NCI-H1417 treated with DMSO at 0.1 percent for 48 hours (cell line): ENCODE measurements around the gene ALDH3B1.
"Not testable (repeated sequence)": the region's sequence is repeated elsewhere in the genome, so short reads cannot be mapped to it uniquely, and the experiment has no call there.

ENCODE experiments used
- DNase-seq: peaks from one replicate; lab custom pipeline; 2025; lab: John Stamatoyannopoulos, UW

Gene ALDH3B1, protein sequence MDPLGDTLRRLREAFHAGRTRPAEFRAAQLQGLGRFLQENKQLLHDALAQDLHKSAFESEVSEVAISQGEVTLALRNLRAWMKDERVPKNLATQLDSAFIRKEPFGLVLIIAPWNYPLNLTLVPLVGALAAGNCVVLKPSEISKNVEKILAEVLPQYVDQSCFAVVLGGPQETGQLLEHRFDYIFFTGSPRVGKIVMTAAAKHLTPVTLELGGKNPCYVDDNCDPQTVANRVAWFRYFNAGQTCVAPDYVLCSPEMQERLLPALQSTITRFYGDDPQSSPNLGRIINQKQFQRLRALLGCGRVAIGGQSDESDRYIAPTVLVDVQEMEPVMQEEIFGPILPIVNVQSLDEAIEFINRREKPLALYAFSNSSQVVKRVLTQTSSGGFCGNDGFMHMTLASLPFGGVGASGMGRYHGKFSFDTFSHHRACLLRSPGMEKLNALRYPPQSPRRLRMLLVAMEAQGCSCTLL

GRCh38 chr11:68010090-68011041 lies at the start of gene ALDH3B1:
Gene ALDH3B1, plus strand, starts transcription at chr11:68010327. Its CDS starts 4,971 bp downstream, at chr11:68015298.
- no peak for DNase-seq

DNA sequence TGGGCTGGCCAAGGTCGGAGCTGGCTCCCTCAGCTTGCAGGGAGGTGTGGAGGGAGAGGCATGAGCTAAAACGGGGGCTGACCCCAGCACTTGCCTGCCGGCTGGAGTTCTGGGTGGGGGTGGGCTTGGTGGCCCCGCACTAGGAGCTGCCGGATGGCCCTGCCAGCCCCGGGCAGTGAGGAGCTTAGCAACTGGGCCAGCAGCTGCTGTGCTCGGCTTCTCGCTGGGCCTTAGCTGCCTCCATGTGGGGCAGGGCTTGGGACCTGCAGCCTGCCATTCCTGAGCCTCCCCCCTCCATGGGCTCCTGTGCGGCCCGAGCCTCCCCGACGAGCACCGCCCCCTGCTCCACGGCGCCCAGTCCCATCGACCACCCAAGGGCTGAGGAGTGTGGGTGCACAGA lies 46.9 kb upstream of the ALDH3B1 start:
- not testable (repeated sequence) for DNase-seq

DNA sequence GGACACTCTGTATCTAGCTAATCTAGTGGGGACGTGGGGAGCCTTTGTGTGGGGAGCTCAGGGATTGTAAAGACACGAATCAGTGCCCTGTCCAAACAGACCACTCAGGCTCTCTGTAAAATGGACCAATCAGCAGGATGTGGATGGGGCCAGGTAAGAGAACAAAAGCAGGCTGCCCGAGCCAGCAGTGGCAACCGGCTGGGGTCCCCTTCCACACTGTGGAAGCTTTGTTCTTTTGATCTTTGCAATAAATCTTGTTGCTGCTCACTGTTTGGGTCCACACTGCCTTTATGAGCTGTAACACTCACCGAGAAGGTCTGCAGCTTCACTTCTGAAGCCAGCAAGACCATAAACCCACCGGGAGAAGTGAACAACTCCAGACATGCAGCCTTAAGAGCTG lies 46.2 kb upstream of the ALDH3B1 start:
- DNase-seq, result not testable (repeated sequence)

DNA sequence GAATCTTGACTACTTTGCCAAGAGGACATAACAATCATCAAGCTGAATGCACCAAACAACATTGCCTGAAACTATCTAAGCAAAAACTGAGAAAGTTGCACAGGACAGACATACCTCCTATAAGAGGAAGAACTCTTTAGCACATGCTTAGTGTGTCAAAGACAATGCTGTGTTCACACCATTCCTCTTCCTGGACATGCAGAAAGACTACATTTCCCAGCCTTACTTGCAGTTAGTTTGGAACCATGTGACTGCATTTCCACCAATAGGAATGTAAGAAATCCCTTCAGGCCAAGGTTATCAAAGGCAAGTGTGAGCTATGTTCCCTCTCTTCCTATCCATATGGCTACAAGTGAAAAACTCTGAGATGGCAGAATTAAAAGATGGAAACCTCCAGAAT lies 45.4 kb upstream of the ALDH3B1 start:
- DNase-seq, result not testable (repeated sequence)

DNA sequence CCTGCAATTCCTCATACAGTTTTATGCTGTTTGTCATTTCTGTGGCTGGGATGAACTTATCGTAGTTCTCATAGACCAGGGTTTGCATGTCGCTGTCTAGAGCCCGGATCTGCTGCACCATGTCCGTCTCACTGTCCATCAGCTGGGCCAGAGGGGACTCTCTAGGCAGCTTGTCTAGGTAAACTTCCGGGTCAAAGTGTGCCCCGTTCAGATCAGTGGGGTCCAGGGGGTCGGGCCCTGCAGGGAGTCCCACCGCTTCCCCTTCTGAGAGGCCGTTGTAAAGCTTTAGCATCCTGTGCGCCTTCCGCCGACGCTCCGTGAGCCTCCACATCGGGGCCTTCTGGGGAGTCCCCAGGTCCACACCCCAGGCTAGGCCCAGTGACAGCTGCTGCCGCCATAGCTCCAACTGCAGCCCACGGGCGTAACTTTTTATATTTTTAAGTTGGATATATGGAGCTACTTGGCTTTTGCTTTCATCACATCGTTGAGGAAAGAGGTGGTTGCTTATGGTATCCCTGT lies 44.2 kb upstream of the ALDH3B1 start:
- DNase-seq, result not testable (repeated sequence)

DNA sequence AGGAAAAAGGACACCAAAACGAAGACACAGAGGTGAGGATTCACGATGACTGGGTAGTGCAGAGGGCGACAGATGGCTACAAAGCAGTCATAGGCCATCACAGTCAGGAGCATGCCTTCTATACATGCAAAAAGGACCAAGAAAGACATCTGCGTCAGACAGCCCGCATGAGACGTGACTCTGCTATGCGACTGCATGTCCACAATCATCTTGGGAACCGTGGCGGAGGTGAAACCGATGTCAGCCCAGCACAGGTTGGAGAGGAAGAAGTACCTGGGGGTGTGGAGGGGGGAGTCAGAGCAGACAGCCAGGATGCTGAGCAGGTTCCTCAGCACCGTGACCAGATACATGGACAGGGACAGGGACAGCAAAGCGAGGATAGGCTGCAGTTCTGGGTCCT lies 35.4 kb upstream of the ALDH3B1 start:
- not testable (repeated sequence) for DNase-seq

- DNase-seq, result not testable (repeated sequence)
Observed at GRCh38 chr11:67978766-67979418, 31.2 kb upstream of the ALDH3B1 start.

GRCh38 chr11:67981226-67981625 lies 28.9 kb upstream of the ALDH3B1 start:
- not testable (repeated sequence) for DNase-seq

- DNase-seq, result not testable (repeated sequence)
Observed at GRCh38 chr11:67982255-67982857, 27.8 kb upstream of the ALDH3B1 start.

DNA sequence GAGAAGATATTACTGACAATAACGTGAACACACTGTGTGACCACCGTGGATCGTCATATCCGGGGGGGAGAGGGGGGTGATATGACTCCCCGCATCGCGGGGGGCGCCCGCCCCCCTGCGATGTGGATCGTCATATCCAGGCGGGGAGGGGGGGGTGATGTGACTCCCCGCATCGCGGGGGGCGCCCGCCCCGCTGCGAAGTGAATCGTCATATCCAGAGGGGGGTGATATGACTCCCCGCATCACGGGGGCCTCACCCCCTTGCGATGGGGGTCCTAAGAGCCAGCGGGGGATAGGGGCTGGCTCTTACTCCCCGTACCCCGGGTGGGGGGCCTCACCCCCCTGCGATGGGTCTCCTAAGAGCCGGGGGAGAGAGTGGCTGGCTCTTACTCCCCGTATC lies 26.2 kb upstream of the ALDH3B1 start:
- no peak for DNase-seq

DNA sequence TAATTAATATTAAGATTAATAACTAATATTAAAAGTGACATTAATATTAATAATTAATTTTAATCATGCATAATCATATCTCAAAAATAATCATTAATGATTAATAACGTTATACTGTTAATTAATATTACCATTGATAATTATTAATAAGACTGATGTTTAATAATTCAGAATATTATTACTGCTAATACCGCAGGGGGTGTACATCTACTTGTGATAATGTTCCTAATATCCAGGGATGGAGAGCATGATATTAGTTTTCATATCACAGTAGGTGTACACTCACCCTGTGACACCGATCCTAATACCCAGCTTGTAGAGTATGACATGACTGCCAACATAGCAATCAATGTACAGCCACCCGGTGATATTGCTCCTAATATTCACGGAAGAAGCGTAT lies 24.8 kb upstream of the ALDH3B1 start:
- DNase-seq, result not testable (repeated sequence)

DNA sequence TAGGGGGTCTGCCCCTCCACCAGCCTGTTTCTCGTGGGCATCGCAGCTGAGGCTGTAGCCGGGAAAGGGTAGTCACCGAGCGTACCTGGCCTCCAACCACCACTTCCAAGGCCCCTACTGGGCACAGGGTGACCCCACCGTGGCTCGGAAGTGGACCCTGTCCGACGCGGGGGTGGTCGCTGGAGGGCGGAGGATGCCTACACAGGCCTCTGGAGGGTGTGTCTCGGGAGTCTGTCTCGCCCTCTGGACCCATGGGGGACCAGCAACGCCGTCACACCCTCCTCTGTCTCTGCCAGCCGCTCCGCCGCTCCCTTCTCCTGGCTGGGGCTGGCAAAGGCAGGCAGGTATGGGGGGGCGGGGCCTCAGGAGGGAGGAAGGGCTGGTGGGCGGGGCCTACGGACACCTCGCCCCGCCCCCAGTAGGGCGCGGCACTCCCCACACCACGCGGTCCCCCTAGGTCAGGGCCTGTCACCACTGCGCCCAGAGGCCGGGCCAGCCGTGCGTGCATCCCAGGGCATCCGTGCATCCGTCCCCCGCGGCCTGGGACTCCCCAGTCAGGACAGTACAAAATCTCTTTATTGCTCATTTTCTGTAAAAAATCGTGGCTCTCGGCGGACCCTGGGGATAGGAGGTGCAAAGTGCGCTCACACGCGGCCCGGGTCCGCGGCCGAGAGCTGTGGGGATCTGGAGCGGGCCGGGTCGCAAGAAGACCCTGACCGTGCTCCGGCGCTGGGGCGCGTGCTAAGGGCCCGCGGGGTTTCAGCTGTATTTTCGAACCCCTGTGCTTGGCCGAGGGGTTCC lies 19.4 kb upstream of the ALDH3B1 start:
- DNase-seq, result not testable (repeated sequence)

DNA sequence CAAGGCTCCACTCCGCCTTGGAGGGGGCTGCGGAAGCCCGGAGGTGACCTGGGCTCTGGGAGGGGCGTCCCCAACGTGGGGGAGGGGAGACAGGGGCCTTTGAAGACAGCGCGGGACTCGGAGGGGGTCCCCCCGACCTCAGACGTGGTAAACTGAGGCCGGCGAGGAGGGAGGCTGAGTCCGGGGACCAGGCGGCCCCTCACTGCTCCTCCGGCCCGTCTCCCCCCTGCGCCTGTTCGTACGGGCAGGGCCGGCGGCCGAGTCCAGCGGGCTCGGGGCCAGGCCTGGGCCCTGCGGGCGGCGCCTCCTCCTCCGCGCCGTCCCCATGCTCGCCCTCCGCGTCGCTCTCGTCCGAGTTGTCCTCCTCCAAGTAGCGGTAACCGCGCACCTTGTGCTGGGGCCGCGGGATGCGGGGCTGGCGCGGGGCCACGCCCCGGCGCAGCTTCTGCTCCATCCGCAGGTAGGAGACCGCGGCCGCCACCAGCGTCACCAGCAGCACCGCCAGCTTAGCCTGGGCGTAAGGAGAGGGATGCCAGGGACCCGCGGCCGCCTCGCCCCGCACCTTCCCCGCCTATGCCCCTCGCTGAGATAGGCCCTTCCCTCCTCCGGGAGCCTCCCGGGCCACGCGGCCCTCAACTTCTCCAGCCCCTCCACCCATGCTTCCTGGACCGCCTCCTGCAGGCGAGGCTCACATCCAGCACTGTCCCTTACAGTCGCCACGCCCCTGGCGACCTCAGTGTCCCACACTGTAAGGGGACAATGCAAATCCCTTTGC lies 18.6 kb upstream of the ALDH3B1 start:
- not testable (repeated sequence) for DNase-seq

GRCh38 chr11:67993821-67994220 lies 16.3 kb upstream of the ALDH3B1 start:
- not testable (repeated sequence) for DNase-seq

DNA sequence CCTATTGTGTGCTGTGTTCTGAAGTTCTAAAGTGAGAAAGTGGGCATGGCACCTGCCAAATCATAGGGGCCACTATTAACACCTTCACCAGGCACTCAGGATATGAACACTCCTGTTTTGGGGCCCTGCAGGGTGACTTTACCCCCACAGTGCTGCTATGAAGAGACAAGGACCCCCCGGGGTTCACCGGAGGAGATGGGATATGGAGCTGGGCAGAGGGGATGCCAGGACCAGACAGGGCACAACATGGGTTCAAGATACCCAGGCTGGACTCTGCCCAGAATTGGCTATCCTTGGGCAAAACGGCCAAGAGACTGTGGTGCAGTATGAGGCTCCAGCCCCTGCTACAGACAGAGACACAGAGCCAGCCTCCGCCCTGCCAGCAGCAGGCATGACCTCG lies 15.7 kb upstream of the ALDH3B1 start:
- DNase-seq, result not testable (repeated sequence)

GRCh38 chr11:67995129-67995528 lies 15.0 kb upstream of the ALDH3B1 start:
- not testable (repeated sequence) for DNase-seq

DNA sequence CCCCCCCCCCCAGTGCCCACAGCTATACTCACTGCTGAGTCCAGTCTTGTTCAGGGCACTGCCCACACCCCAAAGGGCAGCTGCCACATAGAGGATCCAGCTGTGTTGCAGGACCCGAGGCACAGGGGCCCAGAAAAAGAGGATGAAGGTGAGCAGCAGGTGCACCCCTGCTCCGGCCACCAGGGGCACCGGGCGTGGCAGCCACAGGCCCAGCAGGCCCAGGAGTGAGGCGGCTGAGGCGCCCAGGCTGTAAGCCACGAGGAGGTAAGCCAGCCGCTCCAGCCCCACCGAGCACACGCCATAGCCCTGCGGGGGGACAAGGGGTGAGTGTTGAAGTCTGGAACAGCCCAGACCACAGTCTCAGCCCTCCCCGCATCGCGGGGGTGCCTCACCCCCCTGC lies 14.5 kb upstream of the ALDH3B1 start:
- DNase-seq, result not testable (repeated sequence)

DNA sequence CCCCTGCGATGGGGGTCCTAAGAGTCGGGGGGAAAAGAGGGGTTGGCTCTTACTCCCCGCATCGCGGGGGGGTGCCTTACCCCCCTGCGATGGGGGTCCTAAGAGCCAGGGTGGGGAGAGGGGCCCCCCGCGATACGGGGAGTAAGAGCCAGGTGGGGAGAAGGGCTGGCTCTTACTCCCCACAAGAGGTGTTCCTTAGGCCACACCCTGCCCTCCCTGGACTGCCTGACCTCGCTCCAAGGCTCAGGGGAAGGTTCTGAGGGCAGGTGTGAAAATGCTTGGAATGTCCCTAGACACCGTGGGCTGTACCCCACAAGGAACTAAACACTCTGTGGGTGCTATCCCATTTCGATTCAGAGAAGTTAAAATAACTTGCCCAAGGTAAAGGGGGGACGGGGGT lies 14.1 kb upstream of the ALDH3B1 start:
- DNase-seq, result no peak

GRCh38 chr11:67996622-67997474 lies 13.3 kb upstream of the ALDH3B1 start:
- DNase-seq, result no peak
